GM19025 (cell line): ENCODE measurements around the gene MUC2.

Experiments
- ATAC-seq: cut with Tn5 transposase; IDR thresholded peaks from one replicate; pipeline ENCODE4 v1.9.1; 2021; ENCODE audit warnings: mild to moderate bottlenecking, low read depth, moderate library complexity; ENCODE audit not compliant: unreplicated experiment

The MUC2 gene

GRCh38 chr11:1036303-1036923 lies 38.3 kb upstream of the MUC2 start, which contains the start of gene MUC6:
MUC6 (minus strand) TSS chr11:1036718; CDS start chr11:1036655, 63 bp downstream.
- ATAC-seq: no peak

- ATAC-seq: no peak
These were observed 37.7 kb upstream of the MUC2 start for GRCh38 chr11:1036931-1037330.

GRCh38 chr11:1037506-1038055 lies 37.1 kb upstream of the MUC2 start:
- ATAC-seq: no peak

- ATAC-seq: no peak
These were observed 36.3 kb upstream of the MUC2 start for GRCh38 chr11:1038361-1038760.

- ATAC-seq: no peak
These were observed 35.8 kb upstream of the MUC2 start for GRCh38 chr11:1038921-1039320.

GRCh38 chr11:1039481-1040427 lies 34.9 kb upstream of the MUC2 start:
- ATAC-seq: no peak

GRCh38 chr11:1040428-1041148 lies 34.1 kb upstream of the MUC2 start:
- no peak for ATAC-seq

- no peak for ATAC-seq
These were observed 33.6 kb upstream of the MUC2 start for GRCh38 chr11:1041149-1041467.

GRCh38 chr11:1041471-1041870 lies 33.2 kb upstream of the MUC2 start:
- ATAC-seq: no peak

GRCh38 chr11:1041936-1042608 lies 32.6 kb upstream of the MUC2 start:
- ATAC-seq: no peak

- ATAC-seq: no peak
These were observed 31.8 kb upstream of the MUC2 start for GRCh38 chr11:1042626-1043562.

GRCh38 chr11:1043563-1044096 lies 31.0 kb upstream of the MUC2 start:
- ATAC-seq: no peak

- no peak for ATAC-seq
These were observed 30.5 kb upstream of the MUC2 start for GRCh38 chr11:1044160-1044559.

GRCh38 chr11:1047595-1048156 lies 27.0 kb upstream of the MUC2 start:
- ATAC-seq: no peak

GRCh38 chr11:1048375-1049070 lies 26.2 kb upstream of the MUC2 start:
- no peak for ATAC-seq

GRCh38 chr11:1049071-1049405 lies 25.6 kb upstream of the MUC2 start:
- ATAC-seq: no peak

- no peak for ATAC-seq
These were observed 25.2 kb upstream of the MUC2 start for GRCh38 chr11:1049431-1049891.

- no peak for ATAC-seq
These were observed 24.6 kb upstream of the MUC2 start for GRCh38 chr11:1049911-1050580.
